A673 (cell line): ENCODE results near the gene WASHC2C. TPM values are rescaled to one million over a fixed set of nuclear protein-coding genes. Genes with fewer than 3 reads are reported as not detected.
"Not testable (repeated sequence)": the region's sequence is repeated elsewhere in the genome, so short reads cannot be mapped to it uniquely, and the experiment has no call there.

Source experiments
- Bru-seq: library from RNA; stranded (reverse); fragments of 400-500 nt; gene quantifications from one replicate; lab custom pipeline; 2021; lab: Mats Ljungman, UMichigan
- BruChase-seq, 2 experiments: library from RNA; stranded (reverse); fragments of 400-500 nt; gene quantifications; one replicate each; lab custom pipeline; 2021; lab: Mats Ljungman, UMichigan
- BruUV-seq: library from RNA; stranded (reverse); fragments of 400-500 nt; replicated peaks from 2 replicates; lab custom pipeline; 2021; lab: Mats Ljungman, UMichigan
- CTCF ChIA-PET: fragments of 300-600 bp; sonication (Branson Sonifier 250); formaldehyde crosslinking; loops from one replicate; lab custom pipeline; 2022; ENCODE audit warnings: antibody characterized with exemption; lab: Charles Lee
- POLR2A ChIA-PET: fragments of 300-600 bp; sonication (Branson Sonifier 250); formaldehyde crosslinking; loops from one replicate; lab custom pipeline; 2022; ENCODE audit warnings: antibody characterized with exemption; ENCODE audit not compliant: low non-redundant PET; lab: Charles Lee
- DNase-seq: peaks from one replicate; pipeline ENCODE4 v3.0.0-alpha.2; 2015; ENCODE audit warnings: low spot score
- H3K27ac ChIP-seq: fragments of 200-600 bp; sonication (generic); 2 replicates; pipeline ENCODE4 v1.5.1; 2016; ENCODE audit warnings: mixed run types, low read depth, mild to moderate bottlenecking, mixed read lengths, antibody characterized with exemption, low read length; ENCODE audit not compliant: poor library complexity, severe bottlenecking
- H3K27me3 ChIP-seq: fragments of 200-600 bp; sonication (generic); replicated peaks from 2 replicates; pipeline ENCODE4 v1.6.1; 2017; ENCODE audit warnings: mixed run types, low read depth, mild to moderate bottlenecking, mixed read lengths, antibody characterized with exemption, low read length; ENCODE audit not compliant: insufficient read depth, poor library complexity
- H3K36me3 ChIP-seq: fragments of 200-600 bp; sonication (generic); 2 replicates; pipeline ENCODE4 v1.6.1; 2016; ENCODE audit warnings: mixed run types, mild to moderate bottlenecking, mixed read lengths, antibody characterized with exemption, low read length; ENCODE audit not compliant: insufficient read depth, poor library complexity, severe bottlenecking
- H3K4me1 ChIP-seq: fragments of 200-600 bp; sonication (generic); 2 replicates; pipeline ENCODE4 v1.6.1; 2017; ENCODE audit warnings: mixed run types, mild to moderate bottlenecking, mixed read lengths, antibody characterized with exemption, low read length; ENCODE audit not compliant: insufficient read depth, poor library complexity, severe bottlenecking
- H3K4me3 ChIP-seq: fragments of 200-600 bp; sonication (generic); 2 replicates; pipeline ENCODE4 v1.5.1; 2016; ENCODE audit warnings: low read depth, mixed run types, mild to moderate bottlenecking, mixed read lengths, low read length; ENCODE audit not compliant: poor library complexity, severe bottlenecking
- H3K9me3 ChIP-seq: fragments of 200-600 bp; sonication (generic); 2 replicates; pipeline ENCODE4 v1.6.1; 2016; ENCODE audit warnings: mixed run types, low read depth, mild to moderate bottlenecking, mixed read lengths, antibody characterized with exemption, low read length; ENCODE audit not compliant: poor library complexity, severe bottlenecking
- intact Hi-C: fragments of 100-400 bp; cut with micrococcal nuclease; formaldehyde crosslinking; loops from one replicate; pipeline ENCODE4 v1.10.0; 2022; ENCODE audit not compliant: unreplicated experiment
- long read RNA-seq: library from polyadenylated mRNA; stranded (forward); transcript quantifications from one replicate; pipeline ENCODE4 v2.0.0, GENCODE V29; 2022
- total RNA-seq: library from RNA; stranded (reverse); gene quantifications from 2 replicates; pipeline ENCODE4 v1.2.3, GENCODE V29; 2021

Gene WASHC2C, protein sequence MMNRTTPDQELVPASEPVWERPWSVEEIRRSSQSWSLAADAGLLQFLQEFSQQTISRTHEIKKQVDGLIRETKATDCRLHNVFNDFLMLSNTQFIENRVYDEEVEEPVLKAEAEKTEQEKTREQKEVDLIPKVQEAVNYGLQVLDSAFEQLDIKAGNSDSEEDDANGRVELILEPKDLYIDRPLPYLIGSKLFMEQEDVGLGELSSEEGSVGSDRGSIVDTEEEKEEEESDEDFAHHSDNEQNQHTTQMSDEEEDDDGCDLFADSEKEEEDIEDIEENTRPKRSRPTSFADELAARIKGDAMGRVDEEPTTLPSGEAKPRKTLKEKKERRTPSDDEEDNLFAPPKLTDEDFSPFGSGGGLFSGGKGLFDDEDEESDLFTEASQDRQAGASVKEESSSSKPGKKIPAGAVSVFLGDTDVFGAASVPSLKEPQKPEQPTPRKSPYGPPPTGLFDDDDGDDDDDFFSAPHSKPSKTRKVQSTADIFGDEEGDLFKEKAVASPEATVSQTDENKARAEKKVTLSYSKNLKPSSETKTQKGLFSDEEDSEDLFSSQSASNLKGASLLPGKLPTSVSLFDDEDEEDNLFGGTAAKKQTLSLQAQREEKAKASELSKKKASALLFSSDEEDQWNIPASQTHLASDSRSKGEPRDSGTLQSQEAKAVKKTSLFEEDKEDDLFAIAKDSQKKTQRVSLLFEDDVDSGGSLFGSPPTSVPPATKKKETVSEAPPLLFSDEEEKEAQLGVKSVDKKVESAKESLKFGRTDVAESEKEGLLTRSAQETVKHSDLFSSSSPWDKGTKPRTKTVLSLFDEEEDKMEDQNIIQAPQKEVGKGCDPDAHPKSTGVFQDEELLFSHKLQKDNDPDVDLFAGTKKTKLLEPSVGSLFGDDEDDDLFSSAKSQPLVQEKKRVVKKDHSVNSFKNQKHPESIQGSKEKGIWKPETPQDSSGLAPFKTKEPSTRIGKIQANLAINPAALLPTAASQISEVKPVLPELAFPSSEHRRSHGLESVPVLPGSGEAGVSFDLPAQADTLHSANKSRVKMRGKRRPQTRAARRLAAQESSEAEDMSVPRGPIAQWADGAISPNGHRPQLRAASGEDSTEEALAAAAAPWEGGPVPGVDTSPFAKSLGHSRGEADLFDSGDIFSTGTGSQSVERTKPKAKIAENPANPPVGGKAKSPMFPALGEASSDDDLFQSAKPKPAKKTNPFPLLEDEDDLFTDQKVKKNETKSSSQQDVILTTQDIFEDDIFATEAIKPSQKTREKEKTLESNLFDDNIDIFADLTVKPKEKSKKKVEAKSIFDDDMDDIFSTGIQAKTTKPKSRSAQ (N-terminal part only)
- total RNA-seq (27.7 and 31.7 TPM in 2 replicates), Bru-seq, nascent RNA (percentile 67 among the genes with signal in this experiment), BruChase-seq, experiment 1, labeled RNA remaining after a 2-hour chase (percentile 65 among the genes with signal in this experiment), BruChase-seq, experiment 2, labeled RNA remaining after a 6-hour chase (percentile 69 among the genes with signal in this experiment)
- long read RNA-seq, full-length matches to known transcripts, result 21 of 65 reads
- long read RNA-seq, partial matches to known transcripts, result 14 of 65 reads
- long read RNA-seq, other reads (novel, unspliced or antisense), result 30 of 65 reads

DNA sequence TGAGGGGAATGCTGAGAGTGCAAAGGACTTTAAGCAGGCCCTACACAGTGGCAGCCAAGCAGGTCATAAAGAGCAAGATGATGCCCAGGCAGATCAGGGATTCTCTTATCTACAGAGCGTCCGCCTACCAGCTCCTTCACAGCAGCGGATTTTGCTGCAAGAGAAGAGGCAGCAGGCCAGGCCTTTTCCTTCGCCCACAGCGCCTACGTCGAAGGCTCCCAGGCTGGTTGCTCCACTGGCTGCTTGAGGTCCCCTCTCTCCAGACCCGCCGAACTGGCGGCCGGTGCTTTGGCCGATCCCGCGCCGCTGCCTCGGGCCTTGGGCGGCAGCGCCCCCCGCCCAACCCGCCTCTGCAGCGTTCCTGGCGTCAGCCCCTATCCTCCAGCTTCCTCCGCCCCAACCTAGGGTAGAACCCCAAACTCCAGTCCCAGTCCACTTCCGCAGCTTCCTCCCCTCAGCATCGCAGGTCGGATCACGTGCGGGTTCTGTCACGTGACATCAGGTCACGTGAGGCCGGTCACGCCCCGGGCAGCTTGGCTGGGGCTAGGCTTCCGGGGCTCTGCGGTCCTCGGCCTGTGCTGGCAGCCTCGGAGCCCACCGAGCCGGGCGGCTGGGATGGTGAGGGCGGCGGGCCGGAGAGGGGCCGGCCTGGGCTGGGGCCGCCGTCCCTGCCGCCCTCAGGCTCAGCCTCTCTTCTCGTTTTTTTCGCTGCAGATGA is at the start of gene WASHC2C:
WASHC2C (plus strand) TSS at position 564 of the 718 bp plus-strand sequence; CDS start at position 616, 52 bp downstream.
- peak within 1 kb of the TSS; percentile 66 for H3K4me3 ChIP-seq
- CTCF ChIA-PET, intact Hi-C loops, H3K4me1 ChIP-seq, POLR2A ChIA-PET, H3K9me3 ChIP-seq, H3K27me3 ChIP-seq, H3K36me3 ChIP-seq: not testable (repeated sequence)
- TSS peak; percentile 86 for BruUV-seq
- DNase-seq, result peak; percentile 86
- peak within 1 kb of the TSS; percentile 37 for H3K27ac ChIP-seq

DNA sequence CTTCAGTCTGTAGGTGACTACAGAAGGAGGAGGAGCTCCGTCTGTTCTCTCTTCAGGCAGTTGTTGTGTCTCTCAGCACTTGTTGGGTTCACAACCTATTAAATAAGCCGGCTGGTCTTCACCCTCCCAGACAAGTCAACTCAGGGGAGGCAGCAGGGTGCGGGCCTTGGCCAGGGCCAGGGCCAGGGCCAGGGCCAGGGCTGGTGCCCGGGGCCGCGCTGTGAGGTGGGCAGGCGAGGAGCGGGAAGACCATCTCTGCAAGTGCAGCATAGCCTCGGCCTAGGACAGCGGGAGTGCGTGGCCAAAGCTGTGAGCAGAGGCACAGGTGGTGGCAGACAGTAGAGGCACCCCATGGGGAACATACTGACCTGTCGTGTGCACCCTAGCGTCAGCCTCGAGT is 48.6 kb upstream of the WASHC2C start:
- H3K4me3 ChIP-seq, H3K27ac ChIP-seq, H3K27me3 ChIP-seq, H3K4me1 ChIP-seq, CTCF ChIA-PET, POLR2A ChIA-PET, H3K36me3 ChIP-seq, DNase-seq, BruUV-seq, H3K9me3 ChIP-seq: not testable (repeated sequence)
- intact Hi-C loops, result loop anchor here (10.0 kb wide), 2 partner anchors 424 to 674 kb away; partner anchors contain the start of gene ZNF22

DNA sequence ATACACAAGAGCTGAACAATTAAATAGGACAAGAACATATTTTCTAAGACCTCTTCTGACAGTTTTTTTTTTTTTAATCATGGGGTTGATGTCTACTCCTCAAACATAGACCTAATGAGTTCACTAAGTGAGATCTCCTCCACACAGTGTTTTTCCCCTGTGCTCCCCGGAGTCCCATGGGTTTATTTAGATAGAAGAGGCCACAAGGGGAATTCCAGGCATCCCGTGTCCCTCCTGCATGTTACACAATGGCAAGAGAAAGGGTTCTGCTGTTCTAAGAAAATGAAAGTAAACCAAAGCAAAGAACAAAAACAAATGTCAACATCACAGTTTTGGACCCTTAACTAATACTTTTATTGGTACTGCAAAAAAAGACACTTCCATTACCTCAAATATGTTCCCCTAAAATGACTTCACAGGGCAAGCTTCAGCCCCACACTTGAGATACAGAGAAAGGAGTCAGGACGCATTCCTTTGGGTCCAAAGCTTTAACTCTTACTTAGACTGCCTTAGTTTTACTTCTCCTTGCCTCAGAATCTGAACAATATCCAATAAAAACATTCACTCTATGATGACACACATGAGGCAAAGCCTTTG is 16.8 kb upstream of the WASHC2C start:
- H3K36me3 ChIP-seq, CTCF ChIA-PET, intact Hi-C loops, H3K4me3 ChIP-seq, H3K9me3 ChIP-seq, H3K27ac ChIP-seq, DNase-seq, BruUV-seq, POLR2A ChIA-PET, H3K27me3 ChIP-seq, H3K4me1 ChIP-seq: not testable (repeated sequence)

DNA sequence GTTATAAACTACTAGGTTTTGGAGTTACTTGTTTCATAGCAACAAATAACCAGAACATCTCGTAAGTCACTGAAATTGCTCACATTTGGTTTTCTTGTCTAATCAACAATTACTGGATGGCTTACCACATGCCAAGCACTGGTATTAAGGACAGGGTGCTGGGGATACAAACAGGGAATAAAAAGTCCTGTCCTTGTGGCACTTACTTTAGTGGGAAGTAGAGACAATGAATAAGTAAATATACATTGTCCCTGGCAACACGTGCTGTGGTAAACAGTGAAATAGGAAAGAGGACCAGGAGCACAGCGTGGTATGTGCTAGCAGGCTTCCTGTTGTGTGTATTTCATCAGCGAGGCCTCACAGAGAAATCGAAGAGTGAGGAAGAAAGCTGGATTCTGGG is 15.8 kb upstream of the WASHC2C start:
- H3K4me1 ChIP-seq, BruUV-seq, H3K4me3 ChIP-seq, H3K36me3 ChIP-seq, CTCF ChIA-PET, intact Hi-C loops, POLR2A ChIA-PET, DNase-seq, H3K9me3 ChIP-seq, H3K27me3 ChIP-seq, H3K27ac ChIP-seq: not testable (repeated sequence)

DNA sequence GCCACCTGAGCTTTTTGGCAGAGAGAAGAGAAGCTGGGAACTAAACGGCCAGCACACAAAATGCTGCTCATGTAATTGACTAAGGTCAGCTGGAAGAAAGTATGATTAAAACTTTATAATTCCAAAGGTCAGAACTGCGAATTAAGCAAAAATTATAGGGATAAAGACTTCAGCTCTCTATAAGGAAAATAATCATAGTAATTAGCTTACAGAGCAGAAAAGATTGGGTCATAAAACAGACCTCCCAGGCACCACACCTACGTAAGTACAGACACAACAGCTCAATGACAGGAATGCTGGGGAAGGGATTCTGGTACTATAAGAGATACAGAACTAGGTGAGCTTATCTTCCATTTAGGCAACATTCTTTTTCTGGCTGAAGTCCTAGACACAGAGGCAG is 10.0 kb upstream of the WASHC2C start:
- H3K4me1 ChIP-seq, H3K27me3 ChIP-seq, CTCF ChIA-PET, H3K9me3 ChIP-seq, H3K27ac ChIP-seq, POLR2A ChIA-PET, H3K36me3 ChIP-seq, DNase-seq, intact Hi-C loops, BruUV-seq, H3K4me3 ChIP-seq: not testable (repeated sequence)

DNA sequence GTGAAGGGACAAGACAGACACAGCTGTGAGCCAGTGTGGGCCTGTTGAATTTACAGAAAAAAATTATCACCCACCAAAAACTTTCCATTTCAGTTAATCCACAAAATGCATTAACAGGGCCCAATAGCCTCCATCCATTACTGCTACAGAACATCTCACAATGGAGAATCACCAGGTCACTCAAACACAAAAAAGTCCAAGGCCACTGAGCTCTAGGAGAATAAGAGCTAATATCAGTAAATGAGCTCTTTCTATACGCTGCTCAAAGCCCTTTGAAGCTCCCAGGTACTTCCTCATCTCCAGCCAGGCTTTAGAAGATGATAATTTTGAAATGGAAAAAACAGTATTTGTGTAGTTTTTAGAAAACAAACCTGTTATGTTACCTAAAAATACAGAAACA is 9.4 kb upstream of the WASHC2C start:
- CTCF ChIA-PET, H3K27ac ChIP-seq, intact Hi-C loops, BruUV-seq, H3K4me1 ChIP-seq, POLR2A ChIA-PET, H3K4me3 ChIP-seq, H3K36me3 ChIP-seq, H3K27me3 ChIP-seq, DNase-seq, H3K9me3 ChIP-seq: not testable (repeated sequence)
